Measurements from ENCODE around the gene RAC3. TPM values are rescaled to one million over a fixed set of nuclear protein-coding genes. Genes with fewer than 3 reads are reported as not detected.

Gene RAC3
- total RNA-seq, 1 experiment from 2014 or later, result 175 TPM

GRCh38 chr17:81995463-81996231 is 35.8 kb upstream of the RAC3 start:
- Histone ChIP-seq H3K27me3 (ENCODE audit: control insufficient read depth, insufficient read depth, low read length) (no peaks in the 10 kb centered on the region), H3K36me3 (replicated peaks; ENCODE audit: control insufficient read depth, insufficient read depth, low read length) (no peaks in the 10 kb centered on the region), H3K4me3 (ENCODE audit: insufficient read depth, low read depth, low read length) (no peak overlapping the region)
- DNase-seq, result peak; percentile 88

- no peaks in the 10 kb centered on the region for H3K36me3 ChIP-seq (replicated peaks; ENCODE audit: control insufficient read depth, insufficient read depth, low read length)
- H3K27me3 ChIP-seq (ENCODE audit: control insufficient read depth, insufficient read depth, low read length), result no peaks in the 10 kb centered on the region
- no peak overlapping the region for H3K4me3 ChIP-seq (ENCODE audit: insufficient read depth, low read depth, low read length)
- DNase-seq, result no peak
Observed at GRCh38 chr17:81996232-81996756, 35.2 kb upstream of the RAC3 start.

- H3K4me3 ChIP-seq (ENCODE audit: insufficient read depth, low read depth, low read length), result no peak overlapping the region
- DNase-seq, result no peak
- H3K36me3 ChIP-seq (replicated peaks; ENCODE audit: control insufficient read depth, insufficient read depth, low read length), result no peaks in the 10 kb centered on the region
- no peaks in the 10 kb centered on the region for H3K27me3 ChIP-seq (ENCODE audit: control insufficient read depth, insufficient read depth, low read length)
Observed at GRCh38 chr17:81996757-81997441, 34.6 kb upstream of the RAC3 start.

- Histone ChIP-seq H3K27me3 (ENCODE audit: control insufficient read depth, insufficient read depth, low read length) (no peaks in the 10 kb centered on the region), H3K36me3 (replicated peaks; ENCODE audit: control insufficient read depth, insufficient read depth, low read length) (no peaks in the 10 kb centered on the region), H3K4me3 (ENCODE audit: insufficient read depth, low read depth, low read length) (no peak overlapping the region)
- DNase-seq, result no peak
Observed at GRCh38 chr17:81998212-81998611, 33.3 kb upstream of the RAC3 start.

GRCh38 chr17:81998691-81999438 is 32.6 kb upstream of the RAC3 start:
- Histone ChIP-seq H3K36me3 (replicated peaks; ENCODE audit: control insufficient read depth, insufficient read depth, low read length) (no peaks in the 10 kb centered on the region), H3K4me3 (ENCODE audit: insufficient read depth, low read depth, low read length) (no peak overlapping the region), H3K27me3 (ENCODE audit: control insufficient read depth, insufficient read depth, low read length) (no peaks in the 10 kb centered on the region)
- no peak for DNase-seq

- DNase-seq, result no peak
- Histone ChIP-seq H3K4me3 (ENCODE audit: insufficient read depth, low read depth, low read length) (no peak overlapping the region), H3K36me3 (replicated peaks; ENCODE audit: control insufficient read depth, insufficient read depth, low read length) (no peaks in the 10 kb centered on the region)
Observed at GRCh38 chr17:81999587-81999975, 31.9 kb upstream of the RAC3 start.

GRCh38 chr17:81999976-82000802 is 31.3 kb upstream of the RAC3 start:
- DNase-seq, result no peak
- no peak overlapping the region for H3K4me3 ChIP-seq (ENCODE audit: insufficient read depth, low read depth, low read length)
- no peaks in the 10 kb centered on the region for H3K27me3 ChIP-seq (ENCODE audit: control insufficient read depth, insufficient read depth, low read length)
- no peaks in the 10 kb centered on the region for H3K36me3 ChIP-seq (replicated peaks; ENCODE audit: control insufficient read depth, insufficient read depth, low read length)

More at GRCh38 chr17:81999587-81999975, 31.9 kb upstream of the RAC3 start:
- H3K27me3 ChIP-seq (ENCODE audit: control insufficient read depth, insufficient read depth, low read length), result no peaks in the 10 kb centered on the region

- no peaks in the 10 kb centered on the region for H3K36me3 ChIP-seq (replicated peaks; ENCODE audit: control insufficient read depth, insufficient read depth, low read length)
- DNase-seq, result no peak
- no peak overlapping the region for H3K4me3 ChIP-seq (ENCODE audit: insufficient read depth, low read depth, low read length)
- H3K27me3 ChIP-seq (ENCODE audit: control insufficient read depth, insufficient read depth, low read length), result no peaks in the 10 kb centered on the region
Observed at GRCh38 chr17:82000803-82001570, 30.5 kb upstream of the RAC3 start.

- no peaks in the 10 kb centered on the region for H3K27me3 ChIP-seq (ENCODE audit: control insufficient read depth, insufficient read depth, low read length)
- H3K4me3 ChIP-seq (ENCODE audit: insufficient read depth, low read depth, low read length), result no peak overlapping the region
- no peak for DNase-seq
- H3K36me3 ChIP-seq (replicated peaks; ENCODE audit: control insufficient read depth, insufficient read depth, low read length), result no peaks in the 10 kb centered on the region
Observed at GRCh38 chr17:82001571-82002056, 29.9 kb upstream of the RAC3 start.

- no peaks in the 10 kb centered on the region for H3K36me3 ChIP-seq (replicated peaks; ENCODE audit: control insufficient read depth, insufficient read depth, low read length)
- no peak overlapping the region for H3K4me3 ChIP-seq (ENCODE audit: insufficient read depth, low read depth, low read length)
- peak; percentile 71 for DNase-seq
- H3K27me3 ChIP-seq (ENCODE audit: control insufficient read depth, insufficient read depth, low read length), result no peaks in the 10 kb centered on the region
Observed at GRCh38 chr17:82003411-82004381, 27.8 kb upstream of the RAC3 start.

- Histone ChIP-seq H3K27me3 (ENCODE audit: control insufficient read depth, insufficient read depth, low read length) (no peaks in the 10 kb centered on the region), H3K36me3 (replicated peaks; ENCODE audit: control insufficient read depth, insufficient read depth, low read length) (no peaks in the 10 kb centered on the region), H3K4me3 (ENCODE audit: insufficient read depth, low read depth, low read length) (no peak overlapping the region)
- no peak for DNase-seq
Observed at GRCh38 chr17:82004517-82005455, 26.7 kb upstream of the RAC3 start.

All from H7 (cell line).